IPS DF 19.7 (cell line): ENCODE measurements around the gene NT5C1A.
A peak's percentile ranks its signal among the peaks of the same experiment; 100 is the strongest.

ENCODE experiments used
- DNase-seq: peaks from one replicate; pipeline ENCODE4 v3.0.0-alpha.2; 2013; ENCODE audit warnings: low read depth, low spot score

The NT5C1A gene

DNA sequence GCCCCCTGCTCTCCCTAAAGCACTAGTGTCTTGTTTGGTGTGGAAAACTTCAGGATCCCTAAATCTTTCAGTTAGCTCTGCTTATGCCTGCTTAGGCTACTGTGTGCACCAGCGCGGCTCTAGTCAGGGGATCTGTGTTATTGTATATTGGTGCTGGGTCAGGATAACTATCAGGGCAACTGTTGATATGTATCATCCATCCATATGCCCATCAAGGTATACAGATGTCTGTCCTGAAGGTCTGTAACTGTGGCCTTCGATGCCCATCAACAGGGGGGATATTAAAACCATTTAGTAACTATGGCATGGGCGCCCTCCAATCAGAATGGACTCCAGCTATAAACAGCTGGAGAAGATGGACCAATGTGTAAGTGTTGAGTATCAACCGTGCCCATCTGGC lies 12.4 kb downstream of the NT5C1A start:
- no peak for DNase-seq

DNA sequence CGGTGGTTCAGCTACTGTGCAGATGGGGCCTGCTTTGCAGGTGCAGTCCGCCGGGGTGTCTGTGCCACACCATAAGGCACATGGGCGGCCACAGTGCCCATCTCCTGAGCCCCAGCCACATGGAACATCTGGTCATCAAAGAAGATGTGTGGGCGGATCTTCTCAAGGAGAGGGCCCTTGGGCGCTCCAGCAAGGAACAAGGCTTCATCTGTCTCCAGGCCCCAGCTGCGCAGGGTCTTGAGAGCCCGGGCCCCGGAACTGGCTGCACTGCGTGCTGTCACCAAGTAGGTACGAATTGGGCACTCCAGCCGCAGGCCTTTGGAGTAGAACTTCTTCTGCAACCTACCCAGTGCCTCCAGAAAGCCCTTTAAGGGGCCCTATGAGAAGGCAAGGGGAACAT lies 12.8 kb downstream of the NT5C1A start:
- DNase-seq, result no peak

DNA sequence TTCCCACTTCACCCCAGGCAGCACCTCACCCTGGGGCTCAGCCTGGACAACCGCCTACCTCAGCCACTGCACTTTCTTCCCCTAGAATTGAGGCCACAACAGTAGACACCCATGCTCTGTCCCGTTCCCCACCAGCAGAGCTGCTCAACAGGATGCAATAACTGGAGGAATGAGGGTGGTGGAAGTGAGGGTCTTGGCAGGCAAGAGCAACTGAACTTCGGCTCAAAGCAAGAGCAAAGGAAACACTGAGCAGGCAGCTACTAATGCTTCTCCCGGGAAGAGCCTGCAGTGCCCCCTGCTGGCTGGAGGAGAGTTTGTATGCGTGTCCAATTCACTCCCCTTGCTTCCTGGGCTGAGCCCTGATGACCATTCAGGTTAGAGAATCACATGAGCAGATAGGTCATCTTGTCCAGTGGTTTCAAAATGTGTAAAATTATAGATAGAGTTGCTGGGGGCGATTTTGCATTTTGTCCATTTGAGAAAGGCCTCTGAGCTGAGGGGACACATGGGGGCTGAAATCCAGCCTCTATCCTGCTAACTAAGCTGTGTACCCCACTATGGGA lies 13.9 kb downstream of the NT5C1A start:
- peak; percentile 45 for DNase-seq

DNA sequence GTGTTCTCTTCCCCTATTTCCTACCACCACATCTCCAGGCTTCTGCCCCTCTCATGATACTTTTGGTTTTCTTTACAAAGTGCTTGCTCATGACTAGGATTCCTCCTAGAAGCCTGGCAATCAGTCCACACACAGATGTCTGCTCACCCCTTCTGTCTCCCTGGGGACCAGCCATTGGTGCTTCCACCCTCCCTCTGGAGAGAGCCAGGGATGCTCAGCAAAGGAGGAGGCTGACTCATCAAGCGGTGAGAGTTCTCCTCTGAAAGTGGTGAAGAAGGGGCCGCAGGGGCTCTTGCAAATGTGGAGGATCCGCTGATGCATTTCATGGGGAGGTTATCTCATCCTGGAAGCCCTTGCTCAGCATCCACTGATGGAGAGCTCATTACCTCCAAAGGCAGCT lies 14.5 kb downstream of the NT5C1A start:
- no peak for DNase-seq

DNA sequence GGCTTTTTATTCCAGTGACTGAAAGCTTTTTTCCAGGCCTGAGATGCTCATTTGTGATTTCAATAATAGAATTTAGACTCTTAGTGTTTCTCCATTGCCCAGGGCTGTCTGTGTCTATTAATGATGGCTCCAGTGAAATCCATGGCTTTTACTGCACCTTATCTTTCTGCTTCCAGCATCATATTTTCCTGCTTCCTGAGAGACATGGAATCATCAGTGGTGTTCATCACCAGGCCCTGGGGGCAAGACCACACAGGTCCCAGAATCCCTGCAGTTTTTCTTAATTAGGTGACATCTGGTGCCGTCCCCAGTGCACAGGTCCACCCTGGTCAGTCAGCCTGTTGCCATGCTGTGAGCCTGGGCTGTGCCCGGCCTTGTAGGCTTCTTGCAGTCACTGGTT lies 15.5 kb downstream of the NT5C1A start:
- no peak for DNase-seq

DNA sequence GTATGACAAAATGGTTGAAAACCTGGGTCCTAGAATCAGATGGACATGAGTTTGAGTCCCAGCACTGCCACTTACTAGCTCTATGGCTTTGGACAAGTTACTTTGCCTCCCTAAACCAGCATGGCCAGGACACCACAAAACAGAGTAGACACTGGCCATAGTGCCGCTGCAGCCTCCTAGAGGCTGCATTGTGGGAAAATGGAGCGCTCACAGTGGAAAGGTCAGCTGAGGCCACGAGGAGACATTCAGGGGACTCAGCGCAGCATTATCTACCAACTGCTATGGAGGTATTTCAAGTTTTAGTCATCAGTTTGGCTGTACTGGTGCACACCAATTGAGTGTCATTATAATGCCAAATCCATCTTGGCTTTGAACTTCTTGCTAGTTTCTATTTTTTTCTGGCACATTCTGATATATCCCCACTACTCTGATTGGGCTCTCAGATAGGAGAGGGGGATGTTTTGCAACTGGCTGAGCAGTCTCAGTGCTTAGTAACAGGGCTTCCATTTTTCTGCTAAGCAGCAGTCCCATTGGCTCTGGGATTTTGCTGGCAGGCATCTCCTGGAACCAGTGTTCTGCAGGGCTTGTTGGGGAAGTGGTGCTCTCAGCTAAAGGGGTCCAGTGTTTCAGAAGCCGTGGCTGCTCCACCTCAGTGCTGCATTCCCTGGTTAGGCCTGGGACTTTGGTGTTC lies 16.2 kb downstream of the NT5C1A start:
- no peak for DNase-seq

GRCh38 chr1:39654291-39654690 lies 17.6 kb downstream of the NT5C1A start:
- no peak for DNase-seq

GRCh38 chr1:39653546-39654031 lies 18.3 kb downstream of the NT5C1A start:
- DNase-seq, result peak; percentile 60

DNA sequence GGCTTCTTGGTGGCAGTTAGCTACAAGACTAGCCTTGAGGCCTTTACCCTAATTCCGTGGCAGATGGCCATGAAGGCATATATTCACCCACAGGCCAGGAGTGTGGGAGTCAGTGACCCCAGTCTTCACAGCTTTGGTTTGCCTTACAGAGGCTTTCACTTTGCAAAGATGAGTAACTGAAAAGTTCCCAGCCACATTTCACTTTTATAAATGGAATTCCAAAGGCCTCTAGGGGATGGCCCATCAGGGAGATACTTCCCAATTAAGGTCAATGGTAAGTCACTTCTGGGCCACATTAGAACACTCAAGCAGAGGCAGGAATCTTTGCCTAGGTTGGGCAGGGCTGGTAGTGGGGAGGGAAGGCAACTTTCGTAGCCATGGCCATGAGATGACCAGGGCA lies 19.4 kb downstream of the NT5C1A start:
- no peak for DNase-seq

DNA sequence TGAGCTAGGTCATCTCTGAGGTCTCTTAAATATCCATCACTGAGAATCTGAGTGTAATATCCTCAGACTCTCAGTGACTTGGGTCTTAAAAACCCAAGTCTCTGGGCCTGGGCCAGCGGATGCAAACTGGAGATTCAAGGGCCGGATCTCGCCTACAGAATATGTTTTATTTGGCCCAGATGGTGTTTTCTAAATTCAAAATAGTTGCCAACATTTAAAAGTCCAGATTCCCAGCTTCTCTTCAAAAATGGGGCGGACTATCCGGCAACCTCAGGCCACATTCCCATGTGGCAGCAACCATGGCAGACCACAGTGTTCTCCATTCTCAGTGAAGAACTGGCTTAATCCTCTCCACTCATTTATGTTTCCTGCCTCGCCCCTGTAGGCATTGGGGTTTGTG lies 19.8 kb downstream of the NT5C1A start:
- DNase-seq, result no peak

DNA sequence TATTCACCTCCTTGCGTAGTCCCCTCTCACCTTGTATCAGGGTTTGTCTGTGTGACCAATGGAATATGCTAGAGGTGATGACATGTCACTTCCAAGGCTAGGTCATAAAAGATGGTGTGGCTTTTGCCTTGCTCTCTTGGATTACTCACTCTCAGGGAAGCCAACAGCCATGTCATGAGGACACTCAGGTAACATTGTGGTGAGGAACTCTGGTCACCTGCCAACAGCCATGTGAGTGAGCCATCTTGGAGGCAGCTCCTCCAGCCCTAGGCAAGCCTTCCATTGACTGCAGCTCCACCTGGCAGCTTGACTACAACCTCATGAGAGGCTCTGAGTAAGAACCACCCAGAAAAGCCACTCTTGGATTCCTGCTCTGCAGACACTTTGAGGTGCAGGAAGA lies 21.5 kb downstream of the NT5C1A start:
- no peak for DNase-seq

GRCh38 chr1:39649636-39650185 lies 22.2 kb downstream of the NT5C1A start:
- DNase-seq, result no peak

DNA sequence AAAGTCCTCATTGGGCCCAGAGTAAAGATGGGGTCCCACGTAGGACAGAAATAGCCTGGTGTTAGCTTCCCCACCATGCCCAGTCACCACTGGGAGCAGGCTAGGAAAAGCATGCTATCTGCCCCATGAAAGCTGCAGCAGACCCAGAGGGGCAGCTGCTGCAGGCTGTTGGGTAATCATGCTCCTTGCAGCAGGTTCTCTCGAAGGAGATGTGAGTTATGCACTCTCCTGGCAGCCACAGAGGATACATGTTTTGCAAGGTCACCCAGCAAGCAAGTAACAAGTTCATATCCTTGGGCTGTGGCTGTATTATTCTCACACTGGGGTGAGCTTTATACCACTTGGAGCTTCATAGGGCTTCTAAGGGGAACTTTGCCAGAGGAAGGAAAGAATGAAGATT lies 23.4 kb downstream of the NT5C1A start:
- no peak for DNase-seq

DNA sequence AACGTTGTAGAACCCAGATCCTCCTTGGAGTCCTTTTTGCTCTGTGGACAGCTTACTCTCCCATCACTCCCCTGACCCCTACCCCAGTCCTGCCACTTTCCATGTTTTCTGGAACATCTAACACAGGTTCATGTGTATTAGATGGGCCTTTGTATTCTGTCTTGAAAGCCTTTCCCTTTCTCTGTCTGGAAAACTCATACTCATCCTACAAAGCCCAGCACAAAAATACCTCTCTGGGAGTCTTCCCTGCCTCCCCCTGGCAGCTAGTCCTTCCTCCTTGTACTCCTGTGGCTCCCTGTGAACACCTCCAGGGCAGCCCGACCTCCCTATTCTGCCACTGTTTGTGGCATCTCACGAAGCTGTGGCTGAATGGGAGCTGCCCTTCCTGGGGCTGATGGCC lies 24.7 kb downstream of the NT5C1A start:
- no peak for DNase-seq

GRCh38 chr1:39646232-39647081 lies 25.4 kb downstream of the NT5C1A start:
- no peak for DNase-seq

- DNase-seq, result no peak
These were observed 26.4 kb downstream of the NT5C1A start for GRCh38 chr1:39645411-39646043.

DNA sequence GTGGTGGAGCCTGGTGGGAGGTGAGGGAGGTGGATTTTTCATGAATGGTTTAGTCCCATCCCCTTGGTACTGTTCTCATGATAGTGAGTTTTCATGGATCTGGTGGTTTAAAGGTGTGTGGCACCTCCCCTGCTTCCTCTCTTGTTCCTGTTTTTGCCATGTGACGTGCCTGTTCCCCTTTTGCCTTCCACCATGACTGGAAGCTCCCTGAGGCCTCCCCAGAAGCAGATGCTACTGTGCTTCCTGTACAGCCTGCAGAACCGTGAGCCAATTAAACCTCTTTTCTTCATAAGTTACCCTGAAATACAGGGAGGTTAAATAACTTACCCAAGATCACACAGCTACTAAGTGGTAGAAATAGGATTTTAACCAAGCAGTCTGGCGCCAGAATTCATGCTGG lies 28.2 kb downstream of the NT5C1A start:
- DNase-seq, result no peak

DNA sequence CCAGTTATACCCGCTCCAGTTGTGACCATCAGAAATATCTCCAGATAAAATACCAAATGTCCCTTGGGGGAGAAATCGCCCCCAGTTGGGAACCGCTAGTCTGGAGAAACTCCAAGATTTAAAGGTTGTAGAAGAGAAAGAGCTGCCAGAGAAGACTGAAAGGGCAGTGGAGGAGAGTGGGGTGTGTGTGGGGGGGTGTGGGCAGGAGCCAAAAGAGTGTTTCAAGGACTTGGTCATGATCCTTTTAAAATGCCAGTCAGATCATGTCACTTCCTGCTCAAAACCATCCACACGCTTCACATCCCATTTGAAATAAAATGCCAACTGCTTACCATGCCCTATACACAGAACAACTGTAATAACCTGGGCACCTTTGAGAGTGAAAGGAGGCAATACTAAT lies 29.1 kb downstream of the NT5C1A start:
- no peak for DNase-seq

GRCh38 chr1:39640861-39641260 lies 31.0 kb downstream of the NT5C1A start:
- DNase-seq, result no peak

DNA sequence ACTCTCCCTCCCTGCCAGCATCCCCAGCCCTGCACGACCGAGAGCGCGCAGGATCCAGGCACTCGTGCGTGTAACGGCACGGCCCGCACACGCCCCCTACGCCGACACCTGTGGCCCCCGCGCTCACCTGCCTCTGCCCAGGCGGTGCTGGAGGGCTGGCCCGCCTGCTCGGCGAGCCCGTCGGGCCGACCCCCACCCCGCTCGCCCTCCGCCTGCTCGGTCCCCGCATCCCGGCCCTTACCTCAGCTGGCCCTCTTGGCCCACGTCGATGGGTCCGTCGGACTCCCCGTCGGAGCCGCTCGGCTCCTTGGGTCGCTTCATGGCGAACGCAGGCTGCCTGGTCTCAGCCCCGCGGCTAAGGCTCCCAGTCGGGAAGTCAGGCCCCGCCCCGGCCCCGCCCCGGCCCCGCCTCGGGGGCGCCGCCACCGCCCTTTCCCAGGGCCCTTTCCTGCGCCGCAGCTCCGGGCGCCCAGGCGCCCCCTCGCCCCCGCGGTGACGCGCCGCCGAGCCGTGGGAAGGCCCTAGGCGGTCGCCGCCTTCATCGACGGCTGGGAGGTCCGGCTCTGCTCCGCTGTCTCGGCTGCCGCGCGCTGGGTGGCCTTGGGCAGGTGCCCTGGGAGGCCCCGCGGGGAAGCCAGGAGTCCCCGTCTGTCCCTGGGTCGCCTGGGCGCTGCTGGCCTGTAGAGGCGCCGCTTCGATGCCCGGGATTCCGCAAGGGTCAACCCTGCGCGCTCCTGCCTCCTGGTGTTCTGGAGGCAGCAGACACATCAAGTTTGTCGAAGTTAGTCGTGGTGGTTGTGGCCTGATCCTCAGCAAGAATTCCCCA lies 32.4 kb downstream of the NT5C1A start, which contains the start of gene HEYL:
TSS of gene HEYL (minus strand) at position 339 of the 826 bp plus-strand sequence. CDS start at position 321, 18 bp downstream.
- DNase-seq, result peak; percentile 65

GRCh38 chr1:39638965-39639304 lies 33.0 kb downstream of the NT5C1A start:
- DNase-seq, result no peak
